Measurements from ENCODE around the gene KNCN. TPM values are rescaled to one million over a fixed set of nuclear protein-coding genes. Genes with fewer than 3 reads are reported as not detected.

KNCN gene
- total and polyA plus RNA-seq, 12 donors, result 0.07 to 0.40 (median 0.24) TPM; not detected in 9

DNA sequence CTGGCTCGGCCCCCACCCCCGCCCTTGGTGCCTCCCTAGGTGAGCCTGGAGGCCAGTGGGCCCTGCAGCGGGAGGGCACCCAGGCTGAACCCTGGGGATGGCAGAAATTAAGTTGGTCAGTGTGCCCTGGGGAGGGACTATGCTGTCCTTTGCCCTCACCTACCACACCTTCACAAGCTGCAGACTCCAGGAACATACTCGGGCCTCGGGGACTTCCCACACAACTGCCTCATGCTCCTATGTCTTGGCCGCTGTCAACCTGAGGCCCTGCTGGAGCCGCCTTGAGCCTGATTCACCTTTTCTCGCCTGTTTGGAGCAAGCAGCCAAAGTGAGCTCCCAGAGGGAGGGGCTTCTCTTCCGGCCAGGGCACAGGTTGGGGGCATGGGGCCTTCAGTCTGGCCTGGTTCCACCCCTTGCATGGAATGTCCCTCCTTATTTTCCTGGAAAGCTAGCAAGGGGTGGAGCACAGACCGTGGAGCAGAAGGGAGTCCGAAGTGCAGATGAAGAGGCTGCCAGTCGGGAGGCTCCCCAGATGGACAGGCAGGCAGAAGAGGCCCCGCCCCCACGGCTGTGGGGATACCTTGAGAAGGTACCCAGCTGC lies 24.7 kb downstream of the KNCN start:
- intact Hi-C loops (cut with DNase I), result loop anchor here in 1 of 2 donors (5.0 kb wide), 1 partner anchor 119 kb away; no protein-coding TSS in a partner anchor
- Histone ChIP-seq H3K9me3 (replicated peaks in 1 of 3) (no peaks in the 10 kb centered on the region), H3K36me3 (replicated peaks in 1 of 2) (no peaks in the 10 kb centered on the region), H3K27me3 (no peaks in the 10 kb centered on the region), H3K4me1 (replicated peaks in 1 of 2) (peaks cover 11 to 17% of the 10 kb centered on the region in 2 donors), H3K4me3 (no peak overlapping the region), H3K27ac (no peak overlapping the region)
- TF ChIP-seq POLR2A (IDR thresholded peaks at IDR 0.05), result no peak
- TF ChIP-seq, protein P1, sequence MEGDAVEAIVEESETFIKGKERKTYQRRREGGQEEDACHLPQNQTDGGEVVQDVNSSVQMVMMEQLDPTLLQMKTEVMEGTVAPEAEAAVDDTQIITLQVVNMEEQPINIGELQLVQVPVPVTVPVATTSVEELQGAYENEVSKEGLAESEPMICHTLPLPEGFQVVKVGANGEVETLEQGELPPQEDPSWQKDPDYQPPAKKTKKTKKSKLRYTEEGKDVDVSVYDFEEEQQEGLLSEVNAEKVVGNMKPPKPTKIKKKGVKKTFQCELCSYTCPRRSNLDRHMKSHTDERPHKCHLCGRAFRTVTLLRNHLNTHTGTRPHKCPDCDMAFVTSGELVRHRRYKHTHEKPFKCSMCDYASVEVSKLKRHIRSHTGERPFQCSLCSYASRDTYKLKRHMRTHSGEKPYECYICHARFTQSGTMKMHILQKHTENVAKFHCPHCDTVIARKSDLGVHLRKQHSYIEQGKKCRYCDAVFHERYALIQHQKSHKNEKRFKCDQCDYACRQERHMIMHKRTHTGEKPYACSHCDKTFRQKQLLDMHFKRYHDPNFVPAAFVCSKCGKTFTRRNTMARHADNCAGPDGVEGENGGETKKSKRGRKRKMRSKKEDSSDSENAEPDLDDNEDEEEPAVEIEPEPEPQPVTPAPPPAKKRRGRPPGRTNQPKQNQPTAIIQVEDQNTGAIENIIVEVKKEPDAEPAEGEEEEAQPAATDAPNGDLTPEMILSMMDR (IDR thresholded peaks at IDR 0.05), result no peak
- WGBS, 4 donors, result 59 to 92% (median 60%) methylated on average over 10 to 14 of the region's 14 CpGs
- no peak for DNase-seq

DNA sequence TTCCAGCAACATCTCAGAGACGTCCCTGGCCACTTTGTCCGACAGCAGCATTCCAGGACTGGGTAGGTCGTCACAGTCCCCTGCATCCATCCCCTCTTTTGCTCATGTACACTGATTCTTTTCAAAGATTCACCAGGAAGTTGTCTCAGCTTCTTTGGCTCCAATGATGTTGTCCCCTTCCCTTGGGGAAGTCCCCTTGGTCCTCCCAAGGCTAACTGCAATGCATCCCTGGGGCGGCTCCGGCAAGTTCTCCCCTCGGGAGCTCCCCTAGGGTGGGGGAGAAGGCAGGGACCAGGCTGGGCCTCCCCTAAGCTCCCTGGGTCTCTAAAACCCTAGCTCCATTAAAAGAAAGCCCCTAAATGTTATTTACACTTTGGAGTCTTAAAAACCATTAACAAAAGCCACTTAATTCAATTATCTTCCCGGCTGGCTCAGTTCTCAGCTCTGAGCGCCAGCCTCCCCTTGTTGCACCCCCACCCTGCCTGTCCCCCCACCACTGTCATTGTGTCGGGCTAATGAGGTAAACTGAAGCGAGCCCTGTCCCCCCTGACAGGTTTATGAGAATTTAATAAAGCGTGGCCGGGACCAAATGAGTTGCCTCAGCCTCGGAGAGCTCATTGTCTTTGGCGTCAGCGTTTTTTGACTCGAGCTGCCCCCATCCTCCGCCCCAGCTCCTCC lies 25.3 kb downstream of the KNCN start:
- no peaks in the 10 kb centered on the region for H3K27me3 ChIP-seq
- H3K4me3 ChIP-seq, result no peak overlapping the region
- no peaks in the 10 kb centered on the region for H3K9me3 ChIP-seq (replicated peaks in 1 of 3)
- no peak for DNase-seq
- 68 to 90% (median 74%) methylated on average over 14 to 17 of the region's 17 CpGs for WGBS, 4 donors
- TF ChIP-seq, protein P1 (IDR thresholded peaks at IDR 0.05), result no peak
- TF ChIP-seq POLR2A (IDR thresholded peaks at IDR 0.05), result no peak
- no peak overlapping the region for H3K27ac ChIP-seq
- H3K4me1 ChIP-seq (replicated peaks in 1 of 2), result peaks cover 11 to 18% of the 10 kb centered on the region in 2 donors
- intact Hi-C loops (cut with DNase I), result loop anchor here in 1 of 2 donors (5.0 kb wide), 1 partner anchor 119 kb away; no protein-coding TSS in a partner anchor
- H3K36me3 ChIP-seq (replicated peaks in 1 of 2), result no peaks in the 10 kb centered on the region

DNA sequence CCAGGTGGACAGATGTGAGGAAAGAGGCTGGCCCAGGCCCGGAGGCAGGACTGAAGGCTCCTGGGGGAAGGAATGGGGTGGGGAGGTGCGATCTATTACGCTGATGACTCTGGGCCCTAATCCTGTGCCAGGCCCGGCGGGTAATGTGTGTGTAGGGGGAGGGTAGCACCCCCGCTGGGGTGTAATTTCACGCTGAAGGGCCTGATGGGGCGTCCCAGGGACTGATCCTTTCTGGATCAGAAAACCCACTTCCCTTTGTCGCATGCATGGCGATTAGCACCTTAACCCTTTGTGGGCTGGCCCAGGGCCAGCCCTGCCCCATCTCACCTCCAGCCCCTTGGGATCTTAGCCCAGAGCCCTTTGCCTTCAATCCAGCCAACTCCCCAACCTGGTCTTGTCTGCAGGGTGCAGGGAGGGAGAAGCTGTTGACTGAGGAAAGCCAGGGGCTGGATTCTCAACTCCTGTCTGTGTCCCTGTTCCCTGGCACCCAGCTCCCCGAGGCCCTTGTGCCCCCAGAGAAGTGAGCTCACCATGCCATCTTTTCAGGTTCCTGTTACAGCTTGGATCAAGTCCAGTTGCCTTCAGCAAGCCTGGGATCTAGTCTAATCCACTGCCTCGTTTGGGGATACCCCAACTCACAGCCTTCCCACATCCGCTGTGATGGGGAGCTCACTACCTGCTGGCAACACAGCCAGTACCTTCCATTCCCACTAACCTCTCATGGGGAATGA lies 26.0 kb downstream of the KNCN start:
- Histone ChIP-seq H3K36me3 (replicated peaks in 1 of 2) (no peaks in the 10 kb centered on the region), H3K4me3 (no peak overlapping the region), H3K27ac (no peak overlapping the region), H3K4me1 (replicated peaks in 1 of 2) (peaks cover 11 to 18% of the 10 kb centered on the region in 2 donors), H3K9me3 (replicated peaks in 1 of 3) (no peaks in the 10 kb centered on the region), H3K27me3 (no peaks in the 10 kb centered on the region)
- no peak for DNase-seq
- WGBS, 4 donors, result 77 to 80% (median 78%) methylated on average over 12 to 13 of the region's 13 CpGs
- TF ChIP-seq, protein P1 (IDR thresholded peaks at IDR 0.05), result no peak
- intact Hi-C loops (cut with DNase I), result loop anchor here in 1 of 2 donors (5.0 kb wide), 1 partner anchor 118 kb away; no protein-coding TSS in a partner anchor

DNA sequence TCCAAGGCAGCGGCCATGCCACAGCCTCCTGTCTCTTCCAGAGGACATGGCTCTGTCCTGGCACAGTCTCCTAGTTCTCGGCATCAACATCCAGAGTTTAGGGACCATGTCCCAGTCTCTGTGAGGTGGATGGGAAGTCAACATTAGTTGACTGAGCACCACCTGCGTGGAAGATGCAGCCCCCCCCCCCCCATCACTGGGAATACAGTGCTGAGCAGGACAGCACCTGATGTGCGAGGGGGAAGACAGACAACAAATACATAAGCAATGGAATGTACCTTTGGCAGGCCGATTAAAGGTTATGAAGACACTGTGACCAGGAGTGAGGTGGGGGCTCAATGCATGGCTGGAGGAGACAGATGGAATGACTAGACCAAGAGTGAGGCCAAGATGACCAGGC lies 26.6 kb downstream of the KNCN start:
- H3K27ac ChIP-seq, result no peak overlapping the region
- no peak overlapping the region for H3K4me3 ChIP-seq
- H3K36me3 ChIP-seq (replicated peaks in 1 of 2), result no peaks in the 10 kb centered on the region
- peak in 1 of 7 donors; percentile 4 for DNase-seq
- no peaks in the 10 kb centered on the region for H3K27me3 ChIP-seq
- TF ChIP-seq POLR2A (IDR thresholded peaks at IDR 0.05), result no peak
- H3K4me1 ChIP-seq (replicated peaks in 1 of 2), result peaks cover 11 to 18% of the 10 kb centered on the region in 2 donors
- intact Hi-C loops (cut with DNase I), result loop anchor here in 1 of 2 donors (5.0 kb wide), 1 partner anchor 118 kb away; no protein-coding TSS in a partner anchor
- H3K9me3 ChIP-seq (replicated peaks in 1 of 3), result no peaks in the 10 kb centered on the region
- 68 to 93% (median 79%) methylated on average over 5 of the region's 5 CpGs for WGBS, 4 donors
